NCI-H226 (cell line): ENCODE measurements around the gene PCDHB12.
"Not testable (repeated sequence)": the region's sequence is repeated elsewhere in the genome, so short reads cannot be mapped to it uniquely, and the experiment has no call there.

Experiments used
- DNase-seq: peaks from one replicate; pipeline ENCODE4 v3.0.0-alpha.2; 2015

Gene PCDHB12

DNA sequence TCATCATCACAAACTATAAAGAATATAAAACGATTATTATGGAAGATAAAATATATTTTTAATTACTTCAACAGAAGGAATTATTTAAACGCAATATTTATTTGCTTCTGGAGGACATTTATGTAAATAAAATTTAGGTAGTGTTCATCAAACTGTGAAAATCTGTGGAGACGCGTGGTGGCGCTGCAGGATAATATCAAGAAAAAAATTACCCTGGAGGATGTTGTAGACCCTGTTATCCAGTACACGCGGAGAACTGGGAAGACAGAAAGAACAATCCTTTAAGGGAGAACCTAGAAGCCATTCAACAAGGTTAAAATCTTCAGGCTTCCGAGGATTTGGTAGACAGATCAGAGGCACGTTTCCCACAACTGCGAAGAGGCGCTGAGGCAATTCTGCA, at the start of gene PCDHB12:
PCDHB12 (plus strand) TSS at position 242 of the 400 bp plus-strand sequence. CDS start 189 bp downstream, outside the sequence.
- DNase-seq: no peak

DNA sequence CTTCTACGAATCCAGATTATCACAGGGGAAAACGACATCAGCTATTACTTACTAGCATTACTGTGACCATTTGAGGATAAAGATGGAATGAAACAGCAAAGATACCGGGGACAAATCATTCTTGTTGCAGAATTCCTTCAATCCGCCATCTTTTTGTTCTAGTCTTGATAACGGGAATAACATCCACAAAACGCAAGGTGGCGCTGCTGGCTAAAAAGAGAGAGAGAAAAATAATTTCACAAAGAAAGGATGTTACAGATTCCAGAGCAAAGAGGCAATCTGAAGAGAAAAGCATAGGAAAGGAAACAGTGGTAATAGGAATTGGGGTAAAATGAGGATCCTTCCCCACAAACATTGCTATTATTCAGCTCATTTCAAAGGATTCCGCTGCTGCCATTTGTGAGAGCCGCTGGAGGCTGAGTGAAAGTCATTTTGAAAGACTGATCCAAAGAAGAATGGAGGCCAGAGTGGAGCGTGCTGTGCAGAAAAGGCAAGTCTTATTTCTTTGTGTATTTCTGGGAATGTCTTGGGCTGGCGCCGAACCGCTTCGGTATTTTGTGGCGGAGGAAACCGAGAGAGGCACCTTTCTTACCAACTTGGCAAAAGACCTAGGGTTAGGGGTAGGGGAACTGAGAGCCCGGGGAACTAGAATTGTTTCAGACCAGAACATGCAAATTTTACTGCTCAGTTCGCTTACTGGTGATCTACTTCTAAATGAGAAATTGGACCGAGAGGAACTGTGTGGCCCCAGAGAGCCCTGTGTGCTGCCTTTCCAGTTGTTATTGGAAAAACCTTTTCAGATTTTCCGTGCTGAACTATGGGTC, 35.9 kb upstream of the PCDHB12 start, which contains the start of gene PCDHB7:
PCDHB7 (plus strand) TSS at position 264 of the 824 bp plus-strand sequence; CDS start at position 456, 192 bp downstream.
- peak; percentile 15 for DNase-seq

DNA sequence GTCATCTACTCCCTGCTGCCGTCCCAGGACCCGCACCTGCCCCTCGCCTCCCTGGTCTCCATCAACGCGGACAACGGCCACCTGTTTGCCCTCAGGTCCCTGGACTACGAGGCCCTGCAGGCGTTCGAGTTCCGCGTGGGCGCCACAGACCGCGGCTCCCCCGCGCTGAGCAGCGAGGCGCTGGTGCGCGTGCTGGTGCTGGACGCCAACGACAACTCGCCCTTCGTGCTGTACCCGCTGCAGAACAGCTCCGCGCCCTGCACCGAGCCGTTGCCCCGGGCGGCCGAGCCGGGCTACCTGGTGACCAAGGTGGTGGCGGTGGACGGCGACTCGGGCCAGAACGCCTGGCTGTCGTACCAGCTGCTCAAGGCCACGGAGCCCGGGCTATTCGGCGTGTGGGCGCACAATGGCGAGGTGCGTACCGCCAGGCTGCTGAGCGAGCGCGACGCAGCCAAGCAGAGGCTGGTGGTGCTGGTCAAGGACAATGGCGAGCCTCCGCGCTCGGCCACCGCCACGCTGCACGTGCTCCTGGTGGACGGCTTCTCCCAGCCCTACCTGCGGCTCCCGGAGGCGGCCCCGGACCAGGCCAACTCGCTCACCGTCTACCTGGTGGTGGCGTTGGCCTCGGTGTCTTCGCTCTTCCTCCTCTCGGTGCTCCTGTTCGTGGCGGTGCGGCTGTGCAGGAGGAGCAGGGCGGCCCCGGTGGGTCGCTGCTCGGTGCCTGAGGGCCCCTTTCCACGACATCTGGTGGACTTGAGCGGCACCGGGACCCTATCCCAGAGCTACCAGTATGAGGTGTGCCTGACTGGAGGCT, 34.0 kb upstream of the PCDHB12 start:
- not testable (repeated sequence) for DNase-seq

DNA sequence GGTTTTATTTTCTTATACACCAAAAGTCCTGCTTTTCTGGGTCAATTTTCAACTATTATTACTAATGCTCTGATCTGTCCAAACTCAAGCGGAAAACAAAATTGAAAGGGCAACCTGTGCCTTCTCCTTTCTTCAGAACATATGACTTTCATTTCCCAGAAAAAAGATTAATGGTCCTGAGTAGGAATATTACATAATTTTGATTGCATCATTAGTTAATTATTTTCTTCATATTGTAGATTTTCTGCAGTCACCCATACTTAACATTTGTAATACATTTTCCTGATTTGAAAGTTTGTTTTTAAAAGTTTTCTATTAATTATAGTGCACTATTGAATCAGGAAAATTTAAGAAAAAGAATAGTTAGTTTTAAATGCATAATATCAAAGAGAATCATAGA, 32.6 kb upstream of the PCDHB12 start:
- no peak for DNase-seq

DNA sequence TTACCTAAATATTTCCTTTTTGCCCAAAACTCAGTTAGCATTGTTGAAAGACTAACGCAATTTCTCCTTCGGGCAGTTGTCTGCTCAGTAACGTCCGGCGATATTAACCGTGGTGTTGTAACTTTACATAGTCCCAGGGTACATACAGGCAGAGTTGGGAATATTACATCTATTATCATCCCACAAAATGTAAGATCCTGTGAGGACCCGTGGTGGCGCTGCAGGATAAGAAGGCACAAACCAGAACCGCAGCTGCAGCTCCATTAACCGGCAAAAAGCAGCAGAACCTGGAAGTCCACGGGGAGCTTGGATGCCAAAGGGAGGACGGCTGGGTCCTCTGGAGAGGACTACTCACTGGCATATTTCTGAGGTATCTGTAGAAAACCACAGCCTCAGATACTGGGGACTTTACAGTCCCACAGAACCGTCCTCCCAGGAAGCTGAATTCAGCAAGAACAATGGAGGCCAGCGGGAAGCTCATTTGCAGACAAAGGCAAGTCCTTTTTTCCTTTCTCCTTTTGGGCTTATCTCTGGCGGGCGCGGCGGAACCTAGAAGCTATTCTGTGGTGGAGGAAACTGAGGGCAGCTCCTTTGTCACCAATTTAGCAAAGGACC, 30.8 kb upstream of the PCDHB12 start, which contains the start of gene PCDHB8:
PCDHB8 (plus strand) TSS at position 214 of the 615 bp plus-strand sequence; CDS start at position 459, 245 bp downstream.
- DNase-seq: not testable (repeated sequence)

DNA sequence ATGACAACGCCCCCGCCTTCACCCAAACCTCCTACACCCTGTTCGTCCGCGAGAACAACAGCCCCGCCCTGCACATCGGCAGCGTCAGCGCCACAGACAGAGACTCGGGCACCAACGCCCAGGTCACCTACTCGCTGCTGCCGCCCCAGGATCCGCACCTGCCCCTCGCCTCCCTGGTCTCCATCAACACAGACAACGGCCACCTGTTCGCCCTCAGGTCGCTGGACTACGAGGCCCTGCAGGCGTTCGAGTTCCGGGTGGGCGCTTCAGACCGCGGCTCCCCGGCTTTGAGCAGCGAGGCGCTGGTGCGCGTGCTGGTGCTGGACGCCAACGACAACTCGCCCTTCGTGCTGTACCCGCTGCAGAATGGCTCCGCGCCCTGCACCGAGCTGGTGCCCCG, 29.1 kb upstream of the PCDHB12 start:
- not testable (repeated sequence) for DNase-seq

DNA sequence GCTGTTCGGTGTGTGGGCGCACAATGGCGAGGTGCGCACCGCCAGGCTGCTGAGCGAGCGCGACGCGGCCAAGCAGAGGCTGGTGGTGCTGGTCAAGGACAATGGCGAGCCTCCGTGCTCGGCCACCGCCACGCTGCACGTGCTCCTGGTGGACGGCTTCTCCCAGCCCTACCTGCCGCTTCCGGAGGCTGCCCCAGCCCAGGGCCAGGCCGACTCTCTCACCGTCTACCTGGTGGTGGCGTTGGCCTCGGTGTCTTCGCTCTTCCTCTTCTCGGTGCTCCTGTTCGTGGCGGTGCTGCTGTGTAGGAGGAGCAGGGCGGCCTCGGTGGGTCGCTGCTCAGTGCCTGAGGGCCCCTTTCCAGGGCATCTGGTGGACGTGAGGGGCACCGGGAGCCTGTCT, 28.6 kb upstream of the PCDHB12 start:
- not testable (repeated sequence) for DNase-seq

DNA sequence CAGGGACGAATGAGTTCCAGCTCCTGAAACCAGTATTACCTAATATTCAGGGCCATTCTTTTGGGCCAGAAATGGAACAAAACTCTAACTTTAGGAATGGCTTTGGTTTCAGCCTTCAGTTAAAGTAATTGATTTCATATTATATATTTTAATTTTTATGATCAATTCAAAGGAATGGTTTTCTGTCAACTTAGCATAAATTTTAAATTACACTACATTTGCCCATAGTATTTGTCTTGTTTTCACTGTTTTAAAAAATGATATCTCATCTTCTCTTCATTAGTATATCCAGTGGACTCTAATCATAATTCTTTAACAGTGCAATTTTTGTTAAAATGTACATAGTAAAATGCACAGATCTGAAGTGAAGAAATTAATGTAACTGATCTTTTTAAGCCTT, 28.2 kb upstream of the PCDHB12 start:
- no peak for DNase-seq

DNA sequence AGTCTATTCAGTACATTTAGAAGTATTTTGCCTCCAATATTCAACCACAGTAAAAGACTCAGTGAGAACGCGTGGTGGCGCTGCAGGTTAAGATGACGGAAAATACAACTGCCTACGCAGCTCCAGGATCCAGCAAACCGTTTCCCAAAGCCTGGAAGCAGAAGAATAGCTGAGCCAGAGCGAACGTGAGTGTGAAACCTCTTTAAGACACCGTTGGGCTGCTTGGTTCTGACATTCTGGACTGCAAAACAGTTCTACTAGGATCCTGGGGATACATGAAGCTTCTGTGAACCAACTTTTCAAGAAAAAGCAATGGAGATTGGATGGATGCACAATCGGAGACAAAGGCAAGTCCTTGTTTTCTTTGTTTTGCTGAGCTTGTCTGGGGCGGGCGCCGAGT, 26.3 kb upstream of the PCDHB12 start, which contains the start of gene PCDHB16:
PCDHB16 (plus strand) TSS at position 140 of the 400 bp plus-strand sequence; CDS start at position 313, 173 bp downstream.
- DNase-seq: peak; percentile 28

DNA sequence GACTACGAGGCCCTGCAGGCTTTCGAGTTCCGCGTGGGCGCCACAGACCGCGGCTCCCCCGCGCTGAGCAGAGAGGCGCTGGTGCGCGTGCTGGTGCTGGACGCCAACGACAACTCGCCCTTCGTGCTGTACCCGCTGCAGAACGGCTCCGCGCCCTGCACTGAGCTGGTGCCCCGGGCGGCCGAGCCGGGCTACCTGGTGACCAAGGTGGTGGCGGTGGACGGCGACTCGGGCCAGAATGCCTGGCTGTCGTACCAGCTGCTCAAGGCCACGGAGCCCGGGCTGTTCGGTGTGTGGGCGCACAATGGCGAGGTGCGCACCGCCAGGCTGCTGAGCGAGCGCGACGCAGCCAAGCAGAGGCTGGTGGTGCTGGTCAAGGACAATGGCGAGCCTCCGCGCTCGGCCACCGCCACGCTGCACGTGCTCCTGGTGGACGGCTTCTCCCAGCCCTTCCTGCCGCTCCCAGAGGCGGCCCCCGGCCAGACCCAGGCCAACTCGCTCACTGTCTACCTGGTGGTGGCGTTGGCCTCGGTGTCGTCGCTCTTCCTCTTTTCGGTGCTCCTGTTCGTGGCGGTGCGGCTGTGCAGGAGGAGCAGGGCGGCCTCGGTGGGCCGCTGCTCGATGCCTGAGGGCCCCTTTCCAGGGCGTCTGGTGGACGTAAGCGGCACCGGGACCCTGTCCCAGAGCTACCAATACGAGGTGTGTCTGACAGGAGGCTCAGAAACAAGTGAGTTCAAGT, 24.2 kb upstream of the PCDHB12 start:
- DNase-seq: not testable (repeated sequence)

DNA sequence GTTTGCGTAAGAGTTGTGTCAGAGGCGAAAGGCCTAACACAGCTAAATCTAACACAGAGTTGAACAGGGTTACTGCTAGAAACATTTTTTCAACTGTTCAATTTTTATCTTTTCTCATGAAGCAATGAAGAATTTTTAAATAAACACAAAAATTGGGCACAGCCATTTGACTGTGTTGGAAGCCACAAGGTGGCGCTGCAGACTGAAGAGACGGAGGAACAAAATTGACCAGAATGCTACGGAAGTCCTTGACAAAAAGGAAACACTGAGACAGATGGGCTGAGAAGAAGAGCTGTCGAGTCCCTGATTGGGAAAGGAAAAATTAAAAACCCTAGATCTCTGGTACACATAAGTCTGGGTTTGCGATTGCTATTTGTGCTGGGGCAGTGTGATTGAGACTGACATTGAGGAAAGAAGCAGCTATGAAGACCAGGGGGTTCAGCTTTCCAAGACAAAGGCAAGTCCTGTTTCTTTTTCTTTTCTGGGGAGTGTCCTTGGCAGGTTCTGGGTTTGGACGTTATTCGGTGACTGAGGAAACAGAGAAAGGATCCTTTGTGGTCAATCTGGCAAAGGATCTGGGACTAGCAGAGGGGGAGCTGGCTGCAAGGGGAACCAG, 21.5 kb upstream of the PCDHB12 start, which contains the start of gene PCDHB9:
PCDHB9 (plus strand) TSS at position 265 of the 616 bp plus-strand sequence; CDS start at position 423, 158 bp downstream.
- peak; percentile 22 for DNase-seq

DNA sequence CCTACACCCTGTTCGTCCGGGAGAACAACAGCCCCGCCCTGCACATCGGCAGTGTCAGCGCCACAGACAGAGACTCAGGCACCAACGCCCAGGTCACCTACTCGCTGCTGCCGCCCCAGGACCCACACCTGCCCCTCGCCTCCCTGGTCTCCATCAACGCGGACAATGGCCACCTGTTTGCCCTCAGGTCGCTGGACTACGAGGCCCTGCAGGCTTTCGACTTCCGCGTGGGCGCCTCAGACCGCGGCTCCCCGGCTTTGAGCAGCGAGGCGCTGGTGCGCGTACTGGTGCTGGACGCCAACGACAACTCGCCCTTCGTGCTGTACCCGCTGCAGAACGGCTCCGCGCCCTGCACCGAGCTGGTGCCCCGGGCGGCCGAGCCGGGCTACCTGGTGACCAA, 19.8 kb upstream of the PCDHB12 start:
- DNase-seq: not testable (repeated sequence)

DNA sequence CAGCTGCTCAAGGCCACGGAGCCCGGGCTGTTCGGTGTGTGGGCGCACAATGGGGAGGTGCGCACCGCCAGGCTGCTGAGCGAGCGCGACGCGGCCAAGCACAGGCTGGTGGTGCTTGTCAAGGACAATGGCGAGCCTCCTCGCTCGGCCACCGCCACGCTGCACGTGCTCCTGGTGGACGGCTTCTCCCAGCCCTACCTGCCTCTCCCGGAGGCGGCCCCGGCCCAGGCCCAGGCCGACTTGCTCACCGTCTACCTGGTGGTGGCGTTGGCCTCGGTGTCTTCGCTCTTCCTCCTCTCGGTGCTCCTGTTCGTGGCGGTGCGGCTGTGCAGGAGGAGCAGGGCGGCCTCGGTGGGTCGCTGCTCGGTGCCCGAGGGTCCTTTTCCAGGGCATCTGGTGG, 19.4 kb upstream of the PCDHB12 start:
- not testable (repeated sequence) for DNase-seq

DNA sequence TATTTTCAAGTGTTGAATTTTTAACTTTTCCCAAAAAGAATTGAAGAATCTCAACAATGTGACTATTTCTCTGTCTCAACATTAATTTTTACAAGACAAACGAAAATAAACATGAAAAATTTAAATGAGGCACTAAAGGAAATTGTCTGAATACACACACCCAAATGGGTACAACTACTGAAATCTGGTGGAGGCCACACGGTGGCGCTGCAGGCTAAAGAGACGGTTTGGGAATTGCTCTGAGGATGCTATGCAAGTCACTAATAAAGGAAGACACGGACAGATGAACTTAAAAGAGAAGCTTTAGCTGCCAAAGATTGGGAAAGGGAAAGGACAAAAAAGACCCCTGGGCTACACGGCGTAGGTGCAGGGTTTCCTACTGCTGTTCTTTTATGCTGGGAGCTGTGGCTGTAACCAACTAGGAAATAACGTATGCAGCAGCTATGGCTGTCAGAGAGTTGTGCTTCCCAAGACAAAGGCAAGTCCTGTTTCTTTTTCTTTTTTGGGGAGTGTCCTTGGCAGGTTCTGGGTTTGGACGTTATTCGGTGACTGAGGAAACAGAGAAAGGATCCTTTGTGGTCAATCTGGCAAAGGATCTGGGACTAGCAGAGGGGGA, 16.3 kb upstream of the PCDHB12 start, which contains the start of gene PCDHB10:
PCDHB10 (plus strand) TSS at position 244 of the 616 bp plus-strand sequence; CDS start at position 444, 200 bp downstream.
- DNase-seq: peak; percentile 29

DNA sequence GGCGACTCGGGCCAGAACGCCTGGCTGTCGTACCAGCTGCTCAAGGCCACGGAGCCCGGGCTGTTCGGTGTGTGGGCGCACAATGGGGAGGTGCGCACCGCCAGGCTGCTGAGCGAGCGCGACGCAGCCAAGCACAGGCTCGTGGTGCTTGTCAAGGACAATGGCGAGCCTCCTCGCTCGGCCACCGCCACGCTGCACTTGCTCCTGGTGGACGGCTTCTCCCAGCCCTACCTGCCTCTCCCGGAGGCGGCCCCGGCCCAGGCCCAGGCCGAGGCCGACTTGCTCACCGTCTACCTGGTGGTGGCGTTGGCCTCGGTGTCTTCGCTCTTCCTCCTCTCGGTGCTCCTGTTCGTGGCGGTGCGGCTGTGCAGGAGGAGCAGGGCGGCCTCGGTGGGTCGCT, 14.2 kb upstream of the PCDHB12 start:
- not testable (repeated sequence) for DNase-seq

DNA sequence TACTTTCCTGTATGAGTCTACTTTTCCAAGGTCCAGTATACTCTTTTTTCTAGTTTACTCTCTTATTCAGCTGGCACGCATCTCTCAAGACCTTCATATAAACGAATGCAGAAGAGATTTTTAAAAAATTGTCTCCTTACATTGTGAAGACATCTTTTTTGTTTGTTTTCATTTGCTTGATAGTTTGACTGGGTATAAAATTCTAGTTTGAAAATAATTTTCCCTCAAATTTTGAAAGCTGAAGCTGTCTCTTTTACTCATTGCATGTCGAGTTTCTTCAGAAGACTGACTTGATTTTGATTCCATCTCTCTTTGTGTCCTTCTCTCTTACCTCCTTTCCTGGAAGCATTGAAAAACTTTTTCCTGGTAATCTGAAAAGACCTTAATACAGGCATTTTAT, 12.2 kb upstream of the PCDHB12 start:
- DNase-seq: no peak

DNA sequence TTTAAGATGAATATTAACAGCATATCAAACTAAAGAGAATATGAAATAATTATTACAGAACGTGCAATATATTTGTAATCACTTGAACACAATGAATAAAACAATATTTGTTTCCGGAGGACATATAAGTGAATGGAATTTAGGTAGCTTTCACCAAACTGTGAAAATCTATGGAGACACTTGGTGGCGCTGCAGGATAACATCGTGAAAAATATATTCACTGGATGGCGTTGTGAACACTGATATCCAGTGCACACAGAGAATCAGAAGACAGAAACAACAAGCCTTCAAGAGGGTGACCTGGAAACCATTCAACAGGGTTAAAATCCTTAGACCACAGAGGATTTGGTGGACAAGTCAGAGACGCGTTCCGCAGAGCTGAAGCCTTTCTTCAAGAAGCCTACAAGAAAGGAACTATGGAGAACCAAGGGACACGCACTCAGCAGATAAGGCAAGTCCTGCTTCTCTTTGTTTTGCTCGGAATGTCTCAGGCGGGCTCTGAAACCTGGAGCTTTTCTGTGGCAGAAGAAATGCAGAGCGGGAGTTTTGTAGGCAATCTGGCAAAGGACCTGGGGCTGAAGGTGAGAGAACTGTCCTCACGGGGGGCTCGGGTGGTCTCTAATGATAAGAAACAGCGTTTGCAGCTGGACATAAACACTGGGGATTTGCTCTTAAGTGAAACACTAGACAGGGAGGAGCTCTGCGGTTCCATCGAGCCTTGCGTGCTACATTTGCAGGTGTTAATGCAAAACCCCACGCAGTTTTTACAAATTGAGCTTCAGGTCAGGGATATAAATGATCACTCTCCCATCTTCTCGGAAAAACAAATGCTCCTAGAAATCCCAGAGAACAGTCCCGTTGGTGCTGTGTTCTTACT, 8.9 kb upstream of the PCDHB12 start, which contains the start of gene PCDHB11:
PCDHB11 (plus strand) TSS at position 269 of the 877 bp plus-strand sequence; CDS start at position 417, 148 bp downstream.
- no peak for DNase-seq

DNA sequence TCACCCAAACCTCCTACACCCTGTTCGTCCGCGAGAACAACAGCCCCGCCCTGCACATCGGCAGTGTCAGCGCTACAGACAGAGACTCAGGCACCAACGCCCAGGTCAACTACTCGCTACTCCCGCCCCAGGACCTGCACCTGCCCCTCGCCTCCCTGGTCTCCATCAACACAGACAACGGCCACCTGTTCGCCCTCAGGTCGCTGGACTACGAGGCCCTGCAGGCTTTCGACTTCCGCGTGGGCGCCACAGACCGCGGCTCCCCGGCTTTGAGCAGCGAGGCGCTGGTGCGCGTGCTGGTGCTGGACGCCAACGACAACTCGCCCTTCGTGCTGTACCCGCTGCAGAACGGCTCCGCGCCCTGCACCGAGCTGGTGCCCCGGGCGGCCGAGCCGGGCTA, 7.4 kb upstream of the PCDHB12 start:
- DNase-seq: not testable (repeated sequence)

DNA sequence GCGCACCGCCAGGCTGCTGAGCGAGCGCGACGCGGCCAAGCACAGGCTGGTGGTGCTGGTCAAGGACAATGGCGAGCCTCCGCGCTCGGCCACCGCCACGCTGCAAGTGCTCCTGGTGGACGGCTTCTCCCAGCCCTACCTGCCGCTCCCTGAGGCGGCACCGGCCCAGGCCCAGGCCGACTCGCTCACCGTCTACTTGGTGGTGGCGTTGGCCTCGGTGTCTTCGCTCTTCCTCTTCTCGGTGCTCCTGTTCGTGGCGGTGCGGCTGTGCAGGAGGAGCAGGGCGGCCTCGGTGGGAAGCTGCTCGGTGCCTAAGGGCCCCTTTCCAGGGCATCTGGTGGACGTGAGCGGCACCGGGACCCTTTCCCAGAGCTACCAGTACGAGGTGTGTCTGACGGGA, 6.9 kb upstream of the PCDHB12 start:
- DNase-seq: not testable (repeated sequence)

DNA sequence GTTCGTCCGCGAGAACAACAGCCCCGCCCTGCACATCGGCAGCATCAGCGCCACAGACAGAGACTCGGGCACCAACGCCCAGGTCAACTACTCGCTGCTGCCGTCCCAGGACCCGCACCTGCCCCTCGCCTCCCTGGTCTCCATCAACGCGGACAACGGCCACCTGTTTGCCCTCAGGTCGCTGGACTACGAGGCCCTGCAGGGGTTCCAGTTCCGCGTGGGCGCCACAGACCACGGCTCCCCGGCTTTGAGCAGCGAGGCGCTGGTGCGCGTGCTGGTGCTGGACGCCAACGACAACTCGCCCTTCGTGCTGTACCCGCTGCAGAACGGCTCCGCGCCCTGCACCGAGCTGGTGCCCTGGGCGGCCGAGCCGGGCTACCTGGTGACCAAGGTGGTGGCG, 1.8 kb downstream of the PCDHB12 start:
- not testable (repeated sequence) for DNase-seq
